H1 (cell line): ENCODE data around the gene SLC24A4. TPM values are rescaled to one million over a fixed set of nuclear protein-coding genes. Genes with fewer than 3 reads are reported as not detected.

ENCODE experiments used
- CTCF ChIA-PET: fragments of 300-600 bp; sonication (Branson Sonifier 250); formaldehyde crosslinking; loops from one replicate; lab custom pipeline; 2021; ENCODE audit not compliant: partially characterized antibody; lab: Charles Lee
- POLR2A ChIA-PET: fragments of 300-600 bp; sonication (Branson Sonifier 250); formaldehyde crosslinking; loops from one replicate; lab custom pipeline; 2021; ENCODE audit warnings: inconsistent platforms; ENCODE audit not compliant: partially characterized antibody; lab: Charles Lee
- DNase-seq, 2 experiments: peaks; one replicate each; pipeline versions ENCODE4 v3.0.0 to v3.0.0-alpha.2; 2010 to 2022; ENCODE audit warnings: low spot score in 2 of 2, low read depth in 1 of 2, mixed read lengths in 1 of 2
- FAIRE-seq: peaks from 2 replicates; lab custom pipeline; 2011; peaks lifted over from hg19 to GRCh38; lab: Jason Lieb, UNC
- H2AFZ ChIP-seq: 2 replicates; pipeline ENCODE4 v1.8.1; 2012; ENCODE audit warnings: low read length, inconsistent platforms
- H2AK5ac ChIP-seq: 2 replicates; pipeline ENCODE4 v1.6.1; 2013; ENCODE audit warnings: low read depth, low read length
- H2BK120ac ChIP-seq: replicated peaks from 2 replicates; pipeline ENCODE3; 2013; ENCODE audit warnings: low read depth, low read length, inconsistent platforms
- H2BK12ac ChIP-seq: 2 replicates; pipeline ENCODE4 v1.6.1; 2013; ENCODE audit warnings: low read depth, low read length
- H2BK15ac ChIP-seq: 2 replicates; pipeline ENCODE4 v1.6.1; 2013; ENCODE audit warnings: low read length
- H2BK20ac ChIP-seq: 2 replicates; pipeline ENCODE4 v1.6.1; 2013; ENCODE audit warnings: low read length
- H2BK5ac ChIP-seq: 2 replicates; pipeline ENCODE4 v1.6.1; 2013; ENCODE audit warnings: low read depth, low read length
- H3K14ac ChIP-seq: 2 replicates; pipeline ENCODE4 v1.6.1; 2013; ENCODE audit warnings: inconsistent platforms; ENCODE audit not compliant: insufficient read length
- H3K18ac ChIP-seq: 2 replicates; pipeline ENCODE4 v1.6.1; 2013; ENCODE audit warnings: low read length; ENCODE audit errors: extremely low read depth
- H3K23ac ChIP-seq: 2 replicates; pipeline ENCODE4 v1.6.1; 2013; ENCODE audit warnings: inconsistent platforms; ENCODE audit not compliant: insufficient read length
- H3K23me2 ChIP-seq: 2 replicates; pipeline ENCODE4 v1.6.1; 2013; ENCODE audit warnings: low read depth, low read length
- H3K27ac ChIP-seq: 2 replicates; pipeline ENCODE4 v1.6.1; 2011; ENCODE audit warnings: low read depth, low read length, inconsistent platforms
- H3K27me3 ChIP-seq, 4 experiments: replicated peaks in 1 of 4; 1 replicate in 1 of 4; 2 replicates in 3 of 4; pipeline versions ENCODE4 v1.6.1 to v1.8.1; 2011 to 2013; ENCODE audit warnings: low read length in 3 of 4, mild to moderate bottlenecking in 3 of 4, inconsistent platforms in 2 of 4, mixed read lengths in 2 of 4, moderate library complexity in 1 of 4; ENCODE audit not compliant: control insufficient read depth in 3 of 4, insufficient read depth in 3 of 4; ENCODE audit errors: extremely low read depth in 1 of 4
- H3K36me3 ChIP-seq, 4 experiments: 2 replicates each; pipeline versions ENCODE4 v1.6.1 to v1.8.1; 2011 to 2013; ENCODE audit warnings: mild to moderate bottlenecking in 4 of 4, low read length in 3 of 4, moderate library complexity in 2 of 4, control low read depth in 1 of 4, inconsistent platforms in 1 of 4; ENCODE audit not compliant: insufficient read depth in 4 of 4, control insufficient read depth in 2 of 4
- H3K4ac ChIP-seq: replicated peaks from 2 replicates; pipeline ENCODE3; 2013; ENCODE audit warnings: low read length, low read depth, mixed read lengths, inconsistent platforms; ENCODE audit not compliant: insufficient read length
- H3K4me1 ChIP-seq, 4 experiments: replicated peaks in 1 of 4; 1 replicate in 1 of 4; 2 replicates in 3 of 4; pipeline versions ENCODE4 v1.6.1 to v1.8.1; 2011 to 2013; ENCODE audit warnings: low read length in 3 of 4, inconsistent platforms in 2 of 4, mixed read lengths in 1 of 4; ENCODE audit not compliant: insufficient read depth in 4 of 4, control insufficient read depth in 3 of 4
- H3K4me2 ChIP-seq, 2 experiments: 2 replicates each; pipeline versions ENCODE4 v1.6.1 to v1.8.1; 2011 to 2013; ENCODE audit warnings: low read depth in 2 of 2, low read length in 2 of 2, control low read depth in 1 of 2, inconsistent platforms in 1 of 2, mild to moderate bottlenecking in 1 of 2; ENCODE audit not compliant: insufficient read depth in 1 of 2
- H3K4me3 ChIP-seq, 4 experiments: fragments of 200-600, 300-600 bp in 1 of 4; sonication (generic), shearing (Covaris generic), sonication (Bioruptor Twin) in 1 of 4; 2 replicates each; pipeline versions ENCODE4 v1.5.1 to v1.8.1; 2011 to 2016; ENCODE audit warnings: low read length in 4 of 4, low read depth in 3 of 4, control low read depth in 2 of 4, inconsistent platforms in 2 of 4, mild to moderate bottlenecking in 2 of 4, mixed read lengths in 1 of 4, moderate library complexity in 1 of 4; ENCODE audit not compliant: insufficient read depth in 2 of 4; ENCODE audit errors: extremely low read depth in 1 of 4
- H3K56ac ChIP-seq: replicated peaks from 2 replicates; pipeline ENCODE3; 2013; ENCODE audit warnings: low read depth, mild to moderate bottlenecking, mixed read lengths, low read length, inconsistent platforms; ENCODE audit not compliant: insufficient read length
- H3K79me1 ChIP-seq: 2 replicates; pipeline ENCODE4 v1.6.1; 2013; ENCODE audit warnings: low read depth, low read length, control low read depth
- H3K79me2 ChIP-seq, 2 experiments: 2 replicates each; pipeline versions ENCODE4 v1.6.1 to v1.8.1; 2012 to 2013; ENCODE audit warnings: low read length in 2 of 2, mild to moderate bottlenecking in 2 of 2, inconsistent platforms in 1 of 2; ENCODE audit not compliant: insufficient read depth in 2 of 2, control insufficient read depth in 1 of 2
- H3K9ac ChIP-seq, 4 experiments: replicated peaks in 1 of 4; 1 replicate in 1 of 4; 2 replicates in 3 of 4; pipeline versions ENCODE4 v1.6.1 to v1.8.1; 2011 to 2013; ENCODE audit warnings: low read depth in 3 of 4, low read length in 3 of 4, control low read depth in 2 of 4, mild to moderate bottlenecking in 2 of 4, moderate library complexity in 2 of 4, inconsistent platforms in 1 of 4; ENCODE audit errors: extremely low read depth in 1 of 4
- H3K9me3 ChIP-seq, 2 experiments: 2 replicates each; pipeline versions ENCODE4 v1.6.1 to v1.8.1; 2012 to 2013; ENCODE audit warnings: mild to moderate bottlenecking in 2 of 2, moderate library complexity in 2 of 2, control low read depth in 1 of 2, inconsistent platforms in 1 of 2, low read depth in 1 of 2, low read length in 1 of 2, mixed read lengths in 1 of 2; ENCODE audit not compliant: insufficient read depth in 2 of 2
- H4K20me1 ChIP-seq, 2 experiments: replicated peaks in 1 of 2; 2 replicates each; pipeline versions ENCODE3 to v1.8.1; 2011 to 2013; ENCODE audit warnings: inconsistent platforms in 2 of 2, low read length in 2 of 2, mild to moderate bottlenecking in 1 of 2; ENCODE audit not compliant: insufficient read depth in 2 of 2, control insufficient read depth in 1 of 2
- H4K5ac ChIP-seq: 2 replicates; pipeline ENCODE4 v1.6.1; 2013; ENCODE audit warnings: low read length, low read depth, mixed read lengths, inconsistent platforms; ENCODE audit not compliant: insufficient read length
- H4K8ac ChIP-seq: 2 replicates; pipeline ENCODE4 v1.8.0; 2013; ENCODE audit warnings: mild to moderate bottlenecking, moderate library complexity, low read length, inconsistent platforms; ENCODE audit not compliant: insufficient read depth; ENCODE audit errors: extremely low read depth
- H4K91ac ChIP-seq: replicated peaks from 2 replicates; pipeline ENCODE3; 2013; ENCODE audit warnings: low read length, mixed read lengths, inconsistent platforms; ENCODE audit not compliant: insufficient read length
- CREB1 ChIP-seq: IDR thresholded peaks from 2 replicates; pipeline ENCODE4 v1.6.1; 2012; ENCODE audit warnings: inconsistent platforms
- FOSL1 ChIP-seq: IDR thresholded peaks from 2 replicates; pipeline ENCODE4 v1.6.1; 2011; ENCODE audit warnings: mild to moderate bottlenecking, low read depth, low read length, moderate library complexity; ENCODE audit not compliant: insufficient read depth
- SIX5 ChIP-seq: IDR thresholded peaks from 2 replicates; pipeline ENCODE4 v1.6.1; 2011; ENCODE audit warnings: mild to moderate bottlenecking, low read depth, low read length
- SRF ChIP-seq: IDR thresholded peaks from 2 replicates; pipeline ENCODE4 v1.6.1; 2011; ENCODE audit warnings: mild to moderate bottlenecking, low read depth, low read length, moderate library complexity
- polyA plus RNA-seq, 7 experiments: library from polyadenylated mRNA; depleted of rRNA in 3 of 7; stranded (reverse) in 5 of 7; unstranded in 2 of 7; fragments of >200 nt in 5 of 7; fragments of 200-250 nt in 2 of 7; gene quantifications; 1 replicate in 5 of 7; 2 replicates in 1 of 7; 4 replicates in 1 of 7; pipeline versions ENCODE4 v1.2.1 to v1.2.3, GENCODE V29; 2011 to 2013; ENCODE audit warnings: missing spikeins in 2 of 7, mixed read lengths in 2 of 7
- total RNA-seq: library from RNA; stranded (reverse); fragmentation: NEBNext Ultra II Directional; extraction: Animal tissue kit (Norgen Biotek cat#: 25700); gene quantifications from 2 replicates; pipeline ENCODE4 v1.2.1, GENCODE V29; 2021

Gene SLC24A4
- total and polyA plus RNA-seq, 2 of the 8 experiments (the other 6 are each of a cell fraction or from before 2014, with no cell fraction given): 0.27 to 0.89 TPM

GRCh38 chr14:92425101-92425500 lies 102.1 kb downstream of the SLC24A4 start:
- CTCF ChIA-PET: interaction anchor here (0.6 to 1.4 kb wide), 4 partner anchors 10 to 127 kb away, joined by 3 read pairs; no protein-coding TSS in a partner anchor
- DNase-seq: no peak
- no peak for FAIRE-seq

More at GRCh38 chr14:92425101-92425500, 102.1 kb downstream of the SLC24A4 start:
- POLR2A ChIA-PET: interaction anchor here (0.6 kb wide), 1 partner anchor 127 kb away, joined by 3 read pairs; no protein-coding TSS in a partner anchor
- H4K91ac ChIP-seq: no peak overlapping the region
- no peak overlapping the region for H2BK120ac ChIP-seq
- H4K5ac ChIP-seq: no peak overlapping the region
- H3K9me3 ChIP-seq: peaks cover 0 to 3% of the 10 kb centered on the region in 2 experiments; a peak in 1 of 4 replicates
- no peak overlapping the region for H3K9ac ChIP-seq
- no peak for TF ChIP-seq SIX5
- no peak for TF ChIP-seq CREB1
- TF ChIP-seq SRF: peak; percentile 9; the same call in 1 of the 2 replicates
- TF ChIP-seq FOSL1: no peak
- no peak overlapping the region for H3K4me2 ChIP-seq
- H2BK12ac ChIP-seq: no peak overlapping the region
- no peaks in the 10 kb centered on the region for H3K79me1 ChIP-seq
- no peaks in the 10 kb centered on the region for H3K36me3 ChIP-seq
- no peak overlapping the region for H2AFZ ChIP-seq
- no peak overlapping the region for H3K23ac ChIP-seq
- H2AK5ac ChIP-seq: no peak overlapping the region
- no peak overlapping the region for H2BK15ac ChIP-seq
- no peaks in the 10 kb centered on the region for H3K79me2 ChIP-seq
- no peaks in the 10 kb centered on the region for H3K27me3 ChIP-seq
- H3K18ac ChIP-seq: no peak overlapping the region
- H3K27ac ChIP-seq: no peak overlapping the region
- H3K4me3 ChIP-seq: no peak overlapping the region
- no peak overlapping the region for H3K14ac ChIP-seq
- no peaks in the 10 kb centered on the region for H3K4me1 ChIP-seq
- no peaks in the 10 kb centered on the region for H4K20me1 ChIP-seq
- H3K23me2 ChIP-seq: no peaks in the 10 kb centered on the region
- H4K8ac ChIP-seq: no peak overlapping the region
- no peak overlapping the region for H3K4ac ChIP-seq
- no peak overlapping the region for H3K56ac ChIP-seq
- no peak overlapping the region for H2BK20ac ChIP-seq
- H2BK5ac ChIP-seq: no peak overlapping the region
